ENCODE measurements around the gene SETDB1. TPM values are rescaled to one million over a fixed set of nuclear protein-coding genes. Genes with fewer than 3 reads are reported as not detected.

The SETDB1 gene
- total and polyA plus RNA-seq, 2 of the 13 experiments (the other 11 are each of a cell fraction or from before 2014, with no cell fraction given) = 33.1 to 34.6 TPM

DNA sequence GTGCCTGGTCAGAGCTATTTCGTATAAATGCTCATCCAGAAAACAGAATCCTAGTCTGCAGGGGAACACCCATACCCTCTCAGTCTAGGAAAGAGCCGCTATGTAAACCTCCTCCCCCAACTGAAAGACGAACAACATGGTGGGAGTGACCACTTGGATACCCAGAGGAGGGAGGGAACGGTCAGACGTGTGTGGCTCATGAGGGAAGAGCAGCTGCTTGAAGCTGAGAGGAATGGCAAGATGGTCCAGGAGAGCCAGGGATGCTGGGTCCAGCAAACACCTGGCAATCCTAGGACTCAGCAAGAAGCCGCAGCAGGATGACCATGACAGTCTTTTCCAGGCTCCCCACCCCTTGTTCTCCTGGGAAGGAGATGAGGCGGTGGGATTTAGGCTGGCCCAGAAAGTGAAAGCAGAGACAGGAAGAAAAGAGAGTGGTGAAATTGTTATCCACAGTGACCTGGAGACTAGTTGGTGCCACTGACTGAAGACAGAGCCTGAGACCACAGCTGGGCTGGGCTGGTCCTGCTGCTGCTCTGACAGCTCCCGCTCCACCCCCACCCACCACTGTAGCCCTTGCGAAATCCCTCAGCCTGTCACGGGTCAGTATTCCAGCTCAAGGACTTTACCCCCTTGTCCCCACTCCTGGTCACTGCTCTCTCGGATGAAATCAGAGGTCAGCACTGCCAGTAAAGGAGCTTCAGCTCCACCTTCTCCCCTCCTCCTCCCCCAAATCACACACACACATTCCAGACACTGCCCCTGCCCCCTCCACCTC lies 44.8 kb downstream of the SETDB1 start (continued):
- TF ChIP-seq, protein P1, sequence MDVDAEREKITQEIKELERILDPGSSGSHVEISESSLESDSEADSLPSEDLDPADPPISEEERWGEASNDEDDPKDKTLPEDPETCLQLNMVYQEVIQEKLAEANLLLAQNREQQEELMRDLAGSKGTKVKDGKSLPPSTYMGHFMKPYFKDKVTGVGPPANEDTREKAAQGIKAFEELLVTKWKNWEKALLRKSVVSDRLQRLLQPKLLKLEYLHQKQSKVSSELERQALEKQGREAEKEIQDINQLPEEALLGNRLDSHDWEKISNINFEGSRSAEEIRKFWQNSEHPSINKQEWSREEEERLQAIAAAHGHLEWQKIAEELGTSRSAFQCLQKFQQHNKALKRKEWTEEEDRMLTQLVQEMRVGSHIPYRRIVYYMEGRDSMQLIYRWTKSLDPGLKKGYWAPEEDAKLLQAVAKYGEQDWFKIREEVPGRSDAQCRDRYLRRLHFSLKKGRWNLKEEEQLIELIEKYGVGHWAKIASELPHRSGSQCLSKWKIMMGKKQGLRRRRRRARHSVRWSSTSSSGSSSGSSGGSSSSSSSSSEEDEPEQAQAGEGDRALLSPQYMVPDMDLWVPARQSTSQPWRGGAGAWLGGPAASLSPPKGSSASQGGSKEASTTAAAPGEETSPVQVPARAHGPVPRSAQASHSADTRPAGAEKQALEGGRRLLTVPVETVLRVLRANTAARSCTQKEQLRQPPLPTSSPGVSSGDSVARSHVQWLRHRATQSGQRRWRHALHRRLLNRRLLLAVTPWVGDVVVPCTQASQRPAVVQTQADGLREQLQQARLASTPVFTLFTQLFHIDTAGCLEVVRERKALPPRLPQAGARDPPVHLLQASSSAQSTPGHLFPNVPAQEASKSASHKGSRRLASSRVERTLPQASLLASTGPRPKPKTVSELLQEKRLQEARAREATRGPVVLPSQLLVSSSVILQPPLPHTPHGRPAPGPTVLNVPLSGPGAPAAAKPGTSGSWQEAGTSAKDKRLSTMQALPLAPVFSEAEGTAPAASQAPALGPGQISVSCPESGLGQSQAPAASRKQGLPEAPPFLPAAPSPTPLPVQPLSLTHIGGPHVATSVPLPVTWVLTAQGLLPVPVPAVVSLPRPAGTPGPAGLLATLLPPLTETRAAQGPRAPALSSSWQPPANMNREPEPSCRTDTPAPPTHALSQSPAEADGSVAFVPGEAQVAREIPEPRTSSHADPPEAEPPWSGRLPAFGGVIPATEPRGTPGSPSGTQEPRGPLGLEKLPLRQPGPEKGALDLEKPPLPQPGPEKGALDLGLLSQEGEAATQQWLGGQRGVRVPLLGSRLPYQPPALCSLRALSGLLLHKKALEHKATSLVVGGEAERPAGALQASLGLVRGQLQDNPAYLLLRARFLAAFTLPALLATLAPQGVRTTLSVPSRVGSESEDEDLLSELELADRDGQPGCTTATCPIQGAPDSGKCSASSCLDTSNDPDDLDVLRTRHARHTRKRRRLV (CRISPR knock-in tag; IDR thresholded peaks at IDR 0.05) = no peak
- TF ChIP-seq JUN (CRISPR knock-in tag; IDR thresholded peaks at IDR 0.05) = peak; percentile 78
- TF ChIP-seq ZNF354B (CRISPR knock-in tag; IDR thresholded peaks at IDR 0.05) = no peak
- TF ChIP-seq ESRRA (CRISPR knock-in tag; IDR thresholded peaks at IDR 0.05; ENCODE audit: low read depth) = peak; percentile 98
- no peak for TF ChIP-seq FOXM1 (CRISPR knock-in tag; IDR thresholded peaks at IDR 0.05)
- TF ChIP-seq, protein P2, sequence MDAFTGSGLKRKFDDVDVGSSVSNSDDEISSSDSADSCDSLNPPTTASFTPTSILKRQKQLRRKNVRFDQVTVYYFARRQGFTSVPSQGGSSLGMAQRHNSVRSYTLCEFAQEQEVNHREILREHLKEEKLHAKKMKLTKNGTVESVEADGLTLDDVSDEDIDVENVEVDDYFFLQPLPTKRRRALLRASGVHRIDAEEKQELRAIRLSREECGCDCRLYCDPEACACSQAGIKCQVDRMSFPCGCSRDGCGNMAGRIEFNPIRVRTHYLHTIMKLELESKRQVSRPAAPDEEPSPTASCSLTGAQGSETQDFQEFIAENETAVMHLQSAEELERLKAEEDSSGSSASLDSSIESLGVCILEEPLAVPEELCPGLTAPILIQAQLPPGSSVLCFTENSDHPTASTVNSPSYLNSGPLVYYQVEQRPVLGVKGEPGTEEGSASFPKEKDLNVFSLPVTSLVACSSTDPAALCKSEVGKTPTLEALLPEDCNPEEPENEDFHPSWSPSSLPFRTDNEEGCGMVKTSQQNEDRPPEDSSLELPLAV (CRISPR knock-in tag; conservative IDR thresholded peaks at IDR 0.05; ENCODE audit: low read depth) = no peak
- TF ChIP-seq ZBTB7B (CRISPR knock-in tag; IDR thresholded peaks at IDR 0.05) = peak; percentile 62; the same call in 1 of the 2 replicates
- TF ChIP-seq ZNF180 (CRISPR knock-in tag; IDR thresholded peaks at IDR 0.05; ENCODE audit: borderline replicate concordance, low read depth) = no peak
- TF ChIP-seq ZC3H4 (CRISPR knock-in tag; IDR thresholded peaks at IDR 0.05; ENCODE audit: borderline replicate concordance) = no peak
- TF ChIP-seq KDM6A (CRISPR knock-in tag; IDR thresholded peaks at IDR 0.05; ENCODE audit: low read depth) = peak; percentile 96
- TF ChIP-seq, protein P3, sequence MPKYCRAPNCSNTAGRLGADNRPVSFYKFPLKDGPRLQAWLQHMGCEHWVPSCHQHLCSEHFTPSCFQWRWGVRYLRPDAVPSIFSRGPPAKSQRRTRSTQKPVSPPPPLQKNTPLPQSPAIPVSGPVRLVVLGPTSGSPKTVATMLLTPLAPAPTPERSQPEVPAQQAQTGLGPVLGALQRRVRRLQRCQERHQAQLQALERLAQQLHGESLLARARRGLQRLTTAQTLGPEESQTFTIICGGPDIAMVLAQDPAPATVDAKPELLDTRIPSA (CRISPR knock-in tag; IDR thresholded peaks at IDR 0.05; ENCODE audit: borderline replicate concordance) = 0 out of 2 replicates have a peak, but pooled peaks have one; percentile 65
- TF ChIP-seq ZNF101 (CRISPR knock-in tag; IDR thresholded peaks at IDR 0.05; ENCODE audit: borderline replicate concordance, low read depth) = 0 out of 2 replicates have a peak, but pooled peaks have one; percentile 47
- TF ChIP-seq PITX1 (CRISPR knock-in tag; IDR thresholded peaks at IDR 0.05) = peak; percentile 91
- peak; percentile 80 for TF ChIP-seq POGZ (CRISPR knock-in tag; IDR thresholded peaks at IDR 0.05)
- no peak for TF ChIP-seq PTBP1 (IDR thresholded peaks at IDR 0.05; ENCODE audit: low read depth, low read length, poor library complexity, severe bottlenecking)
- no peak for TF ChIP-seq ZNF234 (CRISPR knock-in tag; conservative IDR thresholded peaks at IDR 0.05)
- no peak; the same call in none of the 2 replicates for TF ChIP-seq GATAD1 (CRISPR knock-in tag; IDR thresholded peaks at IDR 0.05)
- peak; percentile 53; the same call in 1 of the 2 replicates for TF ChIP-seq RAD21 (CRISPR knock-in tag; IDR thresholded peaks at IDR 0.05)
- peak; percentile 62; the same call in 1 of the 2 replicates for TF ChIP-seq ETV5 (CRISPR knock-in tag; IDR thresholded peaks at IDR 0.05; ENCODE audit: borderline replicate concordance)
- no peak for TF ChIP-seq MAFF (IDR thresholded peaks at IDR 0.05; ENCODE audit: low read depth, low read length)
- TF ChIP-seq RNF2 (conservative IDR thresholded peaks at IDR 0.05; ENCODE audit: low read depth) = no peak
- TF ChIP-seq TRIM24 (CRISPR knock-in tag; IDR thresholded peaks at IDR 0.05) = peak; percentile 81
- no peak for TF ChIP-seq BRCA1 (CRISPR knock-in tag; IDR thresholded peaks at IDR 0.05)
